GM21619 (cell line): ENCODE measurements around the gene LYPD3.
"Not testable (repeated sequence)": the region's sequence is repeated elsewhere in the genome, so short reads cannot be mapped to it uniquely, and the experiment has no call there.

Experiments
- ATAC-seq: cut with Tn5 transposase; IDR thresholded peaks from one replicate; pipeline ENCODE4 v1.9.1; 2021; ENCODE audit not compliant: unreplicated experiment

The LYPD3 gene

GRCh38 chr19:43437284-43437683 lies 28.1 kb downstream of the LYPD3 start:
- not testable (repeated sequence) for ATAC-seq

GRCh38 chr19:43435775-43436174 lies 29.6 kb downstream of the LYPD3 start:
- ATAC-seq: no peak

- no peak for ATAC-seq
These were observed 31.7 kb downstream of the LYPD3 start for GRCh38 chr19:43433689-43434088.

DNA sequence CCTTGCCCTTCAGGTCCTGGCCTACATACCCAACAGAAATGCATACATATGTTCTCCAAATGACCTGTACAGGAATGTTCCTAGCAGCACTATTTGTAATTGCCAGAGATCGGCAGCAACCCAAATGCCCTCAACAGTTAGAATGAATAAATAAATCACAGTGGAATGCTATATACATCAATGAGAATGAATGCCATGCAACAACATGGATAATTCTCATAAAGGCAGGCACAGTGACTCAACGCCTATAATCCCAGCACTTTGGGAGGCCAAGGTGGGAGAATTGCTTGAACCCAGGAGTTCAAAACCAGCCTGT lies 32.1 kb downstream of the LYPD3 start:
- ATAC-seq: no peak

DNA sequence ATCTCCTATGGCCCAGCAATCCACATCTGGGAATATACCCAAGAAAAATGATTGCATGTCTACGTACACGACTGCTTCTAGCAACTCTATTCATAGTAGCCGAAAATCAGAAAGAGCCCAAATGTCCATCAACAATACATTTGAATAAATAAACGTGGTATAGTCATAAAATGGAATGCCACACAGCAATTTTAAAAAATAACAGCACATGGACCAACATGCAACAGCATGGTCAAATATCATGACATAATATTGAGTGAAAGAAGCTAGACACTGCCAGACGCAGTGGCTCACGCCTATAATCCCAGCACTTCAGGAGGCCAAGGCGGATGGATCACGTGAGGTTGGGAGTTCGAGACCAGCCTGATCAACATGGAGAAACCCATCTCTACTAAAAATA lies 34.4 kb downstream of the LYPD3 start:
- ATAC-seq: no peak

DNA sequence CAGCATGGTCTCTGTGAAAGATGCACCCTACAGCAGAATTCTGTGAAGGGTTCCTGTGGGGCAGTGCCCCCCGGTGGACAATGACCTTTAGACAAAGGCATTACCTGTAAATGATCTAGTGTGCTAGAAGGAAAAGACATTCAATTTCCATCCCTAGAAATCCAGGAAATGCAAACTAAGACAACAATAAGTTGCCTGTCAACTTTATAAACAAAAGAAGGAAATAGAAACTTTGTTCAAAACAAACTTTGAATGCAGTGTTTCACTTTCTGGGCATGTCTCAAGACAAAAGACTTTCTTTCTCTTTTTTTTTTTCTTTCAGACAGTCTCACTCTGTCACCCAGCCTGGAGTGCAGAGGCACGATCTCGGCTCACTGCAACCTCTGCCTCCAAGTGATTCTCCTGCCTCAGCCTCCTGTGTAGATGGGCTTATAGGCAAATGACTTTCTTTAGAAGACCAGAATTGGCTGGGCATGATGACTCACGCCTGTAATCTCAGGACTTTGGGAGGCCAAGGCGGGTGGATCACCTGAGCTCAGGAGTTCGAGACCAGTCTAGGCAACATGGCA lies 35.2 kb downstream of the LYPD3 start:
- no peak for ATAC-seq

GRCh38 chr19:43429395-43429794 lies 36.0 kb downstream of the LYPD3 start:
- ATAC-seq: no peak

- ATAC-seq: no peak
These were observed 39.6 kb downstream of the LYPD3 start for GRCh38 chr19:43425567-43426392.

DNA sequence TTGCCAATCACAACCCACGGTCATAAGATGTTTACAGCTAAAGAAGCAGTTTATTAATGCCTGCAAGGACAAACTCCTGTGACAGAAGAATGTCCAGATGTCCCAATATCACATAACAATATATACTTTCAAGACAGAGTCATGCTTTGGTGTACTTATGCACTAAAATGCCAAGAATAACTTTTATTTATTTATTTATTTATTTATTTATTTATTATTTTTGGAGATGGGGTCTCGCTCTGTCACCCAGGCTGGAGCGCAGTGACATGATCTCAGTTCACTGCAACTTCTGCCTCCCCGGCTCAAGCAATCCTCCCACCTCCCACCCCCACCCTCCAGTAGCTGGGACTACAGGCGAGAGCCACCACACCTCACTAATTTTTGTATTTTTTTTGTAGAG lies 41.6 kb downstream of the LYPD3 start:
- no peak for ATAC-seq

- ATAC-seq: no peak
These were observed 42.7 kb downstream of the LYPD3 start for GRCh38 chr19:43422689-43423066.

- no peak for ATAC-seq
These were observed 43.3 kb downstream of the LYPD3 start for GRCh38 chr19:43422000-43422688.

DNA sequence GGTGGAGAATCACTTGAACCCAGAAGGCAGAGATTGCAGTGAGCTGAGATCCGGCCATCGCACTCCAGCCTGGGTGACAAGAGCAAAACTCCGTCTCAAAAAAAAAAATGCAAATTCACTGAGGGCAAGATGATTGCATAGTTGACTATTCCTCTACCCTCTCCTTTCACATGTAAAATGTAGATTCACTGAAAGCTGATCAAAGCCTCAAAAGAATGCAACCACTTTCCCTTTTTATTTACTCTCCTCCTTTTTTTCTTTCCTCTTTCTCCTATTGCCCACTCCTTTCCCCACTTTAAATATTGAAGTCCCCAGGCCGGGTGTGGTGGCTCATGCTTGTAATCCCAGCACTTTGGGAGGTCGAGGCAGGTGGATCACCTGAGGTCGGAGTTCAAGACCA lies 44.5 kb downstream of the LYPD3 start:
- no peak for ATAC-seq

DNA sequence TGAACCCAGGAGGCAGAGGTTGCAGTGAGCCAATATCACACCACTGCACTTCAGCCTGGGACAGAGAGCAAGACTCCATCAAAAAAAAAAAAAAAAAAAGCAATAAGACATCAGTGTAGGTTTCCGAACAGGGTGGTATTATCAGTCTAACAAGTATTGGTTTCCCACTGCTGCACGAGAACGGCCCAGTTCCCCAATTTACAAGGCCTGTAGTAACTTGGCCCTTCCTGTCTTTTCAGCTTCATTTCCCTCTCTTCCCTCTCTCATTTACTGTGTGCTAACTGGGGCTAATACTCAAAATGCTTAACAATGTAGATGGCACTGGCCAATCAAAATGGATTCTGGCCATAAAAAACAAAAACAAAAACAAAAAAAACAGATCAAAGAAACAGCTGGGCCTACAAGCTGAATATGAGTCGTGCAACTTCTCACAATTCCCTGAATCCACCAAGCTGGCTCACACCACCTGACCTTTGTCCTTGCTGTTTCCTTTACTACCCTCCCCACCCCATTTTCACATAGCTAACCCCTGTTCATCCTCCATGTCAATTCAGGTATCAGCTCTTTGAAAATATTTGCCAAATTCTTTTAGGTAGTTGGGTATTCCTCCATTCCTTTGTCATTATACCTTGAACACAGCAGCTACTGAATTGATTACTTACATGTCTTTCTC lies 48.3 kb downstream of the LYPD3 start:
- no peak for ATAC-seq

DNA sequence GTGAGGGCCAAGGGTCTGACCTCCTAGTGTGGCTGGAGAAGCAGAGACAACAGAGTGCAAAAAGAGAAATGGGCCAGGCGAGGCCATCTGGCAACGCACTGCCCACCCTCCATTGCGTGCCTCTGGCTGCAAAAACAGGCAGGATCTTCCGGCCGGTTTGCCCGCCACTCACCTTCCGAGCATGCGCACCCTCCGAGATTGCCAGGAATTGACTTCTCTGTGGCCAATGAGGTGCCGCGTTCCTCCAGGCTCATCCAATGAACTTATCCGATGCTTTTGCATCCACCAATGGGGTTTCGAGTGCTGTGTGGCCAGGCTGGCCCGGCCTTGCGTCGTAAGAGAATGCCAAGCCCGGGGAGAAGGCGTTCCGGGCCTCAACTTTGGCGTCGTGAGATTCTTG lies 50.9 kb downstream of the LYPD3 start, which contains the start of gene TEX101:
Gene TEX101 (plus strand): TSS at position 337 of the 400 bp plus-strand sequence. CDS start 1,030 bp downstream, outside the sequence.
- ATAC-seq: no peak

DNA sequence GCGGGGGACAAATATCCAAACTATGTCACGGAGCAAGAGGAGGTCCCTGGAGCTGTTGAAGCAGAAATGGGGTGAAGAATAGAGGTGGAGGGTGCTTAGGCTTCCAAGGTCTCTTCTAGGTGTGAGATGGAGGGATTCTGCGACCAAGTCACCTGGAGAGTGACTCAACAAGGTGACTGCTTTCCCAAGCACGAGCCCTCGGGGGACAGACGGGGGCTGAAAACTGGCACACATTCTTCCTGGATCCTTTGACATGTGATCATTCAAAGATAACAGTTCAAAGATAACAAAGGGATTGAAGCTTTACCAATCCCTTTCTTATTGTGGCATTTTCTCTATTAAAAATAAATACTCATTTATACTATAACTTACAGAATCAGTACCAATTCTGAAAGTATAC lies 53.0 kb downstream of the LYPD3 start:
- no peak for ATAC-seq
